Osteocyte (in vitro differentiated cells): ENCODE results near the gene TMEM242. TPM values are rescaled to one million over a fixed set of nuclear protein-coding genes. Genes with fewer than 3 reads are reported as not detected.

Source experiments
- DNase-seq: peaks from one replicate; pipeline ENCODE4 v3.0.0; 2021; ENCODE audit warnings: mixed read lengths; ENCODE audit not compliant: unreplicated experiment; ENCODE audit errors: extremely low spot score
- H3K27ac Mint-ChIP-seq: one replicate; pipeline ENCODE4 v1.8.0; 2021; ENCODE audit warnings: mild to moderate bottlenecking, mixed read lengths; ENCODE audit not compliant: unreplicated experiment
- H3K27me3 Mint-ChIP-seq: one replicate; pipeline ENCODE4 v1.8.0; 2021; ENCODE audit warnings: mixed read lengths; ENCODE audit not compliant: unreplicated experiment
- H3K36me3 Mint-ChIP-seq: one replicate; pipeline ENCODE4 v1.8.0; 2021; ENCODE audit warnings: mixed read lengths; ENCODE audit not compliant: unreplicated experiment
- H3K4me1 Mint-ChIP-seq: one replicate; pipeline ENCODE4 v1.8.0; 2021; ENCODE audit warnings: mixed read lengths; ENCODE audit not compliant: unreplicated experiment
- H3K4me3 Mint-ChIP-seq: one replicate; pipeline ENCODE4 v1.8.0; 2021; ENCODE audit warnings: mild to moderate bottlenecking, moderate library complexity, mixed read lengths; ENCODE audit not compliant: unreplicated experiment
- H3K9me3 Mint-ChIP-seq: one replicate; pipeline ENCODE4 v1.8.0; 2021; ENCODE audit warnings: mixed read lengths; ENCODE audit not compliant: unreplicated experiment
- total RNA-seq: library from RNA; stranded (reverse); gene quantifications from 2 replicates; pipeline ENCODE4 v1.2.1, GENCODE V29; 2021
- TF ChIP-seq, protein P1 (sequence below): fragments of 200-600 bp; sonication (generic); IDR thresholded peaks from 2 replicates; pipeline ENCODE4 v1.5.0; 2021; ENCODE audit warnings: antibody characterized with exemption, mild to moderate bottlenecking, moderate library complexity

Gene TMEM242
- total RNA-seq, 1 donor from 2014 or later = 12.7 TPM

DNA sequence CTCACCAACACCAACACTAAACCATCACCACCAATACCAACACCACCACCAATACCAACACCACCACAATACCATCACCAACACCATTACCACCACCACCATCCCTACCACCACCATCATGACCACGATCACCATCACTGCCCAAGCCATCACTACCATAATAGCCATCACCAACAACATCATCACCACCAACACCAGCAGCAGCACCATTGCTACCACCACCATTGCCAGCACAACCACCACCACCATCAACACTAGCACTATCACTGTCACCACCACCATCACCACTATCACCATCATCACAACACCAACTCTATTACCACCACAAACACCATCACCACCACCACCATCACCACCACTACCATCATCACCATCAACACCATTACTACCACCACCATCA lies 53.0 kb downstream of the TMEM242 start:
- no peak for DNase-seq
- H3K9me3 Mint-ChIP-seq = no peaks in the 10 kb centered on the region
- H3K27me3 Mint-ChIP-seq = no peaks in the 10 kb centered on the region
- H3K36me3 Mint-ChIP-seq = no peaks in the 10 kb centered on the region
- no peak overlapping the region for H3K4me3 Mint-ChIP-seq
- TF ChIP-seq, protein P1, sequence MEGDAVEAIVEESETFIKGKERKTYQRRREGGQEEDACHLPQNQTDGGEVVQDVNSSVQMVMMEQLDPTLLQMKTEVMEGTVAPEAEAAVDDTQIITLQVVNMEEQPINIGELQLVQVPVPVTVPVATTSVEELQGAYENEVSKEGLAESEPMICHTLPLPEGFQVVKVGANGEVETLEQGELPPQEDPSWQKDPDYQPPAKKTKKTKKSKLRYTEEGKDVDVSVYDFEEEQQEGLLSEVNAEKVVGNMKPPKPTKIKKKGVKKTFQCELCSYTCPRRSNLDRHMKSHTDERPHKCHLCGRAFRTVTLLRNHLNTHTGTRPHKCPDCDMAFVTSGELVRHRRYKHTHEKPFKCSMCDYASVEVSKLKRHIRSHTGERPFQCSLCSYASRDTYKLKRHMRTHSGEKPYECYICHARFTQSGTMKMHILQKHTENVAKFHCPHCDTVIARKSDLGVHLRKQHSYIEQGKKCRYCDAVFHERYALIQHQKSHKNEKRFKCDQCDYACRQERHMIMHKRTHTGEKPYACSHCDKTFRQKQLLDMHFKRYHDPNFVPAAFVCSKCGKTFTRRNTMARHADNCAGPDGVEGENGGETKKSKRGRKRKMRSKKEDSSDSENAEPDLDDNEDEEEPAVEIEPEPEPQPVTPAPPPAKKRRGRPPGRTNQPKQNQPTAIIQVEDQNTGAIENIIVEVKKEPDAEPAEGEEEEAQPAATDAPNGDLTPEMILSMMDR = no peak
- H3K27ac Mint-ChIP-seq = no peak overlapping the region
- H3K4me1 Mint-ChIP-seq = peaks cover 12% of the 10 kb centered on the region

GRCh38 chr6:157269261-157269794 lies 54.0 kb downstream of the TMEM242 start:
- Mint-ChIP-seq H3K27me3 (no peaks in the 10 kb centered on the region), H3K4me3 (no peak overlapping the region), H3K9me3 (no peaks in the 10 kb centered on the region), H3K36me3 (no peaks in the 10 kb centered on the region), H3K27ac (no peak overlapping the region), H3K4me1 (peaks cover 10% of the 10 kb centered on the region)
- TF ChIP-seq, protein P1 = no peak
- no peak for DNase-seq

- peaks cover 9% of the 10 kb centered on the region for H3K4me1 Mint-ChIP-seq
- no peak for DNase-seq
- H3K27ac Mint-ChIP-seq = no peak overlapping the region
- H3K27me3 Mint-ChIP-seq = no peaks in the 10 kb centered on the region
- TF ChIP-seq, protein P1 = no peak
- H3K36me3 Mint-ChIP-seq = no peaks in the 10 kb centered on the region
- no peak overlapping the region for H3K4me3 Mint-ChIP-seq
- H3K9me3 Mint-ChIP-seq = no peaks in the 10 kb centered on the region
These were observed 54.5 kb downstream of the TMEM242 start for GRCh38 chr6:157268835-157269234.

GRCh38 chr6:157268396-157268795 lies 54.9 kb downstream of the TMEM242 start:
- H3K9me3 Mint-ChIP-seq = no peaks in the 10 kb centered on the region
- H3K36me3 Mint-ChIP-seq = no peaks in the 10 kb centered on the region
- H3K27me3 Mint-ChIP-seq = no peaks in the 10 kb centered on the region
- TF ChIP-seq, protein P1 = no peak
- peaks cover 8% of the 10 kb centered on the region for H3K4me1 Mint-ChIP-seq
- no peak for DNase-seq
- H3K4me3 Mint-ChIP-seq = no peak overlapping the region
- H3K27ac Mint-ChIP-seq = no peak overlapping the region

DNA sequence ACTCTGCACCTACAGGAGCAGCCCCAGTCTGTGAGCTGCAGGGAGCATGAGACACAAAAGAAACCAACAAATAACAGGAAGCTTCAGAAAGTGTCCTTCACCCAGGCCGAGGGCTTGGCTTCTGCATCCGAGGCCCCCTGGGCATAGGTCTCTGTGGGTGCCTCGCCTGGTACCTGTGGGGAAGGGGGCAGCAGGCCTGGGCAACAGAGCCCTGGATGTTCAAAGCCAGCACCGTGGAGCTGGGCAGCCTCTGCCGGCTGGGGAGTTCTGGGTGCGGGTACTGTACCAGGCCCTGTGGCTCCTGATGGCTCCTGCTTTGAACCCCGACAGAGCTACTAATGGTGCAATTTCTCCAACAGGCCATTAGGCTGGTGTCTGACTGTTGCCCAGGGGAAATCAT lies 55.7 kb downstream of the TMEM242 start:
- no peak overlapping the region for H3K4me3 Mint-ChIP-seq
- H3K36me3 Mint-ChIP-seq = no peaks in the 10 kb centered on the region
- no peak for DNase-seq
- H3K27me3 Mint-ChIP-seq = no peaks in the 10 kb centered on the region
- peaks cover 8% of the 10 kb centered on the region for H3K4me1 Mint-ChIP-seq
- no peaks in the 10 kb centered on the region for H3K9me3 Mint-ChIP-seq
- no peak overlapping the region for H3K27ac Mint-ChIP-seq
- TF ChIP-seq, protein P1 = no peak
